Fibroblast of skin of back (primary cell): Measurements from ENCODE around the gene EYA2.

Source experiments
- DNase-seq: peaks from one replicate; pipeline ENCODE4 v3.0.0-alpha.2; 2013

The EYA2 gene

DNA sequence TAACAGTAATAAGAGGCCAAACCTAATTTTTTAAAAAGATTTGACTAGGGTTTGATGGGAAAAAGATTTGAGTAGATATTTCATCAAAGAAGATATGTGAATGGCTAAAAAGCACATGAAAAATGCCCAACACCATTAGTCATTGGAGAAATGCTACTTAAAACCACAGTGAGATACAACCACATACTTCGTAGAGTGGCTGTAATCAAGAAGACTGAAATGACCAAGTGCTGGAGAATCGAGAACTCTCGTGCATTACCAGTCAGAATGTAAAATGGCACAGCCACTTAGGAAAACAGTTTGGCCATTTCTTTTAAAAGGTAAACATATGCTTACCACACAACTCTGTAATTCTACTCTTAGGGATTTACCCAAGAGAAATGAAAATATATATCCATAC is 175.5 kb downstream of the EYA2 start:
- peak; percentile 31 for DNase-seq

DNA sequence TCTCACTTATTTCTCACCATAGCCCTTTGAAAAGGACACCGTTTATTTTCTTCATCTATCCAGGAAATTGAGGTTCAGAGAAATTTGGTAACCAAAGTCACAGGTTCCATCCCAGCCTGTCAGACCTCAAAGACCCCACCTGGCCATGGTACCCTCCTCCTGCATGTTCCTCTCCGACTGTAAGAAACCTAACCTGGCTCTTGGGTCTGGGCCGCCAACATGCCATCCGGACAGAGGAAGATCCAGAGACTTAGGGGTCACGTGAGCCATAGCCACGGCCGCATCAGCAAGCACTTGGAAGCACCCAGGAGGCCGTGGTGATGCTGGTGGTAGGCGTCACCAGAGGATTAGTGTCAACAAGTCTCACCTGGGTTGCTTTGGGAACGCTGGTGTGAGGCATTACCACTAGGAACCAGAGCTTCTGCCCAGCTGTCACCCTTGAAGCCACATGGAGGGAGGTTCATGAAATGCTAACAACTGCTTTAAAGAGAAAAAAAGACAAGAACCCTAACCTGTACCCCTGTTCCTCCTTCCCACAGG is 177.1 kb downstream of the EYA2 start:
- no peak for DNase-seq

- DNase-seq, result no peak
These were observed 179.3 kb downstream of the EYA2 start for GRCh38 chr20:47073766-47074475.

DNA sequence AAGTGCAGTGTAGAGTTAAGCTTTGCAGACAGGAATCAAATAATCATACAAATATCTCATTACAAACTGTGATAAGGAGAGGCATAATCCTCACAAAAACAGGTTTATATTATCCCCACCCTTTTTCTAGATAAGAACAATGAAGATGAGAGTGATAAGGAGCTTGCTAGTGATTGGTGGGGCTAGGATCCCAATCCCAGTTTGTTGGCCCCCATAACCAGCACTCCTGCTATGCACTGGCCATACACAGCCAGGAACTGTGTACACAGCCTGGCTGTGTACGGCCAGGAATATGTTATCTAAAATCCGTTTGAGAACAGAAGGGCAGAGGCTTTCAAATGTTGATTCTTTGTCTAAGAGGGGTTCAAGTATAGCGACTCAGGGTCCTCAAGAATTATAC is 180.6 kb downstream of the EYA2 start:
- DNase-seq, result no peak

DNA sequence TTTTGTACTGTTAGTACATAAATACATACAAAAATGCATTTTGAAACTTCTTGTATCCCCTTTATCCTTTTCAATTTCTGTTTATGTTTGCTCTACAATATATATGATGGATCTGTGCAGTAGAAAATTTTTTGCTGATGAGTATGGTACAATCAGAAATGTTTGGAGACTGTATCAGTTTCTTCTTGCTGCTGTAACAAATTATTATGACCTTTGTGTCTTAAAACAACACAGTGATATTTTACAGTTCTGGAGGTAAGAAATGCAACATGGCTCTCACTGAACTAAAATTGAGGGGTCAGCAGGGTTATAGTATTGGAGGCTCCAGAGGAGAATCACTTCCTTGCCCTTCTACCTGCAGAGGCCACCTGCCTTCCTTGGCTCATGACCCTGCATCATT is 184.4 kb downstream of the EYA2 start:
- no peak for DNase-seq

DNA sequence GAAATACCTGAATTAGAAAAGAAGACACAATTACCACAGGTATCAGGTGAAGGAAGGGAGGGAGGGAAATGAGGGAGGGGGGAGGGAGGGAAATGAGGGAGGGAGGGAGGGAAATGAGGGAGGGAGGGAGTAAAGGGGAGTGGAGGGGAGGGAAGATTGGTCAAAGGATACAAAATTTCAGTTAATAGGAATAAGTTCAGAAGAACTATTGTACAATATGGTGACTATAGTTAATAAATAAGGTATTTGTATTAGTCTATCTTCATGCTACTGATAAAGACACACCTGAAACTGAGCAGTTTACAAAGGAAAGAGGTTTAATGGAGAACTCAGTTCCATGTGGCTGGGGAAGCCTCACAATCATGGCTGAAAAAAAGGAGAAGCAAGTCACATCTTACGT is 185.7 kb downstream of the EYA2 start:
- DNase-seq, result no peak

GRCh38 chr20:47086316-47086715 is 191.7 kb downstream of the EYA2 start:
- DNase-seq, result no peak

DNA sequence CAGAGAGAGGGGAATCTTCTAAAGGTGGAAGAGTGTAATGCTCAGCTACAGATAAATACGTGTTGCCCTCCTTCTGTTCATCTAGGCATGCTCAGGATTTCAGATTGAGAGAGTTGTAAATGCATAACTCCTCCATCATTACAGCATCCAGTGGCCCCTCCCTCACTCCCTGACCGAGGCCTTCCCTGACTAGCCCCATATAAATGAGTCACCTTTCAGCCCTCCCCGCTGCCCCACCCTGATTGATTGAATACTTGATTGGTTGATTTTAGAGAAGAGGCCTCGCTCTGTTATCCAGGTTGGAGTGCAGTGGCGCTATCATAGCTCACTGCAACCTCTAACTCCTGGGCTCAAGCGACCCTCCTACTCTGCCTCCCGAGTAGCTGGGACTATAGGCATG is 193.7 kb downstream of the EYA2 start:
- no peak for DNase-seq

DNA sequence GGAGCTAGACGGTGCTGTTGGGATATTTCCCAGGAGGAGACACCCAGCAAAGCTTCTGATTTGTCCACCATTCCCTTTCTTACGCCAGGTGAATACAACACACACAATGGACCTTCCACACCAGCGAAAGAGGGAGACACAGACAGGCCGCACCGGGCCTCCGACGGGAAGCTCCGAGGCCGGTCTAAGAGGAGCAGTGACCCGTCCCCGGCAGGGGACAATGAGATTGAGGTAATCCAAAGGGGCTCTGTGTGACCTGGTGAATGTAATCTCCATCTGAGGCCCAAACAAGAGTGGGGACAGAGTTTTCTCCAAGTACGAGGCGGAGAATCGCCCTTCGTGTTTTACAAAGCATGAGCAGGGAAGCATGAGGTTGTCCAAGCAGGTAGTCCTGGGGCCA is 194.5 kb downstream of the EYA2 start:
- DNase-seq, result no peak

DNA sequence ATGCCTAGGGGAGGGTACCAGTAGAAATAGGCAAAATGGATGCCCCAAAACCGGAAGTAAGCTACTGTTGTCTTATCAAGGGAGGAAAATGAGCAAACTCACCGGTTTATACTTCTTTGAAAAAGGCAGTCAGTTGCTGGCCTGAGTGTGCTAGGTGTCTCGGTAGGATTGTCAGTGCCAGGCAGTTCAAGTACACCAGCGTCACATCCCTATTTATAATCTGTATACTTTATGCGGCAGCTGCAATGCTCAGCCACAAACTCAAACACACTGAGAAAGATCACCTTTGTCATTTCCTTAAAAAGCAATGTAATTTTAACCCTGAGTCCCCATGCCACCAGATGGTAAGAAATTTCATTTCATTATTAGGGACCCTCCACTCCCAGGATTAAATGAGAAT is 196.2 kb downstream of the EYA2 start:
- DNase-seq, result no peak

DNA sequence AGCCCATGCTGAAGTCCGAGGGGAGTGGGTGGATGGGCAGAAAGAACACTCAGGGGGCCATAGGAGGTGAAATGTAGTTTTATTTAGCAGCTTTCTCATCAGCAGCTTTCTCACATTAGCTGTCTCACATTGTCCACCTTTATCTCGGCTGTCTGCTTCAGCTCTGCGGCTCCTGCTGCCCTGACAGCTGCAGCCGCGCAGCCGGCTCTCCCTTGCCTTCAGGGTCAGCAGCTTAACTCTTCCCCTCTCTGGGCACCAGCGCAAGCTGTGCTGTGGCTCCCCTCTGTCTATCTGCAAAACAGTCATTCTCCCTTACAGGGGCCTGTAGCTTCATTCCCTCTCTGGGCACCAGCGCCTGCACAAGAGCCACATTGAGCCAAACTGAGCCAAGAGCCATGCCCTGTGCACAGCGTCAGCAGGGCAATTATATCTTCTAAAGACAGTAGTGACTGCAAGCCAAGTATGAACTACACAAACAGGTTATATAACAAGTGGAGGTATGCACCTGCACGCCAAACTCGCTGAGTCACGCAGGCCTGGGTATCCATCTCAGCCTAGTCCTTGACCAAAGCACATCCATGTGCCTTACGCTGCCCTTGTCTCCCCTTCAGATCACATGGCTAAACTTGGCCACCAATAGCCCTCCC is 198.8 kb downstream of the EYA2 start:
- no peak for DNase-seq

- DNase-seq, result no peak
These were observed 201.0 kb downstream of the EYA2 start for GRCh38 chr20:47095690-47096089.

- DNase-seq, result no peak
These were observed 203.3 kb downstream of the EYA2 start for GRCh38 chr20:47097691-47098622.

DNA sequence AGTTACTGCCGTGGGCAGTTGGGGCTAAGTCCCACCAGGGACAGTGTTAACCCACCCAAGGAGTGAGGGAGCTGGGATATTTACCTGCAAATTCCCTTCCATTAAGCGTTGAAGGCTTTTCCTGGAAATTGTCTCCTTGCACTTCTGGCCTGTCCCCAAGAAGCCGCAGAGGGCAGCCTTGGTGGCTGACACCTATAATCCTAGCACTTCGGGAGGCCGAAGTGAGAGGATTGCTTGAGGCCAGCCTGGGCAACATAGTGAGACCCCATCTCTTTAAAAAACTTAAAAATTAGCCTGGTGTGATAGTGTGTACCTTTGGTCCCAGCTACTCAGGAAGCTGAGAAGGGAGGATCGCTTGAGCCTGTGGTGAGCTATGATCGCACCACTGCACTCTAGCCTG is 204.4 kb downstream of the EYA2 start:
- no peak for DNase-seq

- peak; percentile 18 for DNase-seq
These were observed 205.3 kb downstream of the EYA2 start for GRCh38 chr20:47099825-47100441.

DNA sequence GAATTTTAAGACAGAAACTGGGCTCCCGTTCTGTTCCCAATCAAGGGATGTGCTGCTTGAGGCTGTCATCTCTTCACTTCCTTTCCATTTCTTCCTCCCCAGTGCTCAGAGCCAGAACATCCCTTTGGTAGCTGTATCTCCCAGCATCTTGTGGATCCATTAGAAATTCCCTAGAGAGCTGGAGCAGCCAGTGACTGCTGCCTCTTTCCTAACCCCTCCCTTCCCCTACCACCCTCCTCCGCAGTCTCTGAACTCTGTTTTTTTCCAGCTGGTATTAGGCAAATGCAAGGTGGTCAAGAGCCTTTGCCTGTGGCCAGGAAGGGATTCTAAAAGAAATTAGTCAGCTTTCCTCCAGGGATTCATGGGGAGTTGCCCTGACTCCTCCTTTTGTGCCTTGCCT is 208.0 kb downstream of the EYA2 start:
- no peak for DNase-seq

DNA sequence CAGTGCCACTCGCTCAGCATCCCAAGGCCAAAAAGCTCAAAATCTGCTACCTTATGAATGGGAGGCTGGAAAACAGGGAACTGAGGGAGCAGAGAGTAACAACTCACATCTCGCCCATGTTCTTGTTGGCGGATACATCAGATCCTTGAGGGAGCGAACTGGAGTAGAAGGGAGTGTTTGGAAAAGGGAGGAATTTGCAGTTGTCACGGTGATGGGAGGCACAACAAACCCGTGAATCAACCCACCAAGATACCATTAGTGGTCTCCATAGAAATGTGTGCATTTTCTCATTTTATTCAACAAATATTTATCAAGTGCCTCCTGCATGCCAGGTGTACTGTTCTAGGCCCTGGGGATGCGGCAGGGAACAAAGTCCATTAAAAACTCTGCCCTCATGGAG is 212.1 kb downstream of the EYA2 start:
- DNase-seq, result no peak

GRCh38 chr20:47108994-47109393 is 214.4 kb downstream of the EYA2 start:
- no peak for DNase-seq

- no peak for DNase-seq
These were observed 216.2 kb downstream of the EYA2 start for GRCh38 chr20:47110819-47111218.

DNA sequence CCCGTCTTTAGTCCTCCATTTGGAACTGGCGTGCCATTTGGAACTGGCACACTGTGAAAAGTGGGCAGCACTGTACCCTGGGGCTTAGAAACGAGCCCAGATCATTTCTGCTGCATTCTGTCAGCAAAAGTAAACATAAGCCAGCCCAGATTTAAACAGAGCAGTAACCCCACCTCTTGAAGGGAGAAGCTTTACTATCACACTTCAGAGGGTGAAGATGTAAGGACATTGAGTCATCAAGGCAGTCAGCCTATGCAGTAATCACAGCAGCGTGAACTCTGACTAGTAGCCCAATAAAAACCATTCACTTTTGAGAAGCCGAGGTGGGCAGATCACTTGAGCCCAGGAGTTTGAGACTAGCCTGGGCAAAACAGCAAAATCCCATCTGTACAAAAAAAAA is 216.9 kb downstream of the EYA2 start:
- DNase-seq, result no peak

GRCh38 chr20:47113362-47114109 is 218.9 kb downstream of the EYA2 start:
- peak; percentile 32 for DNase-seq

- no peak for DNase-seq
These were observed 221.1 kb downstream of the EYA2 start for GRCh38 chr20:47115694-47116093.
